ENCODE results near the gene CHORDC1.
"Not testable (repeated sequence)": the region's sequence is repeated elsewhere in the genome, so short reads cannot be mapped to it uniquely, and the experiment has no call there.

Gene CHORDC1

DNA sequence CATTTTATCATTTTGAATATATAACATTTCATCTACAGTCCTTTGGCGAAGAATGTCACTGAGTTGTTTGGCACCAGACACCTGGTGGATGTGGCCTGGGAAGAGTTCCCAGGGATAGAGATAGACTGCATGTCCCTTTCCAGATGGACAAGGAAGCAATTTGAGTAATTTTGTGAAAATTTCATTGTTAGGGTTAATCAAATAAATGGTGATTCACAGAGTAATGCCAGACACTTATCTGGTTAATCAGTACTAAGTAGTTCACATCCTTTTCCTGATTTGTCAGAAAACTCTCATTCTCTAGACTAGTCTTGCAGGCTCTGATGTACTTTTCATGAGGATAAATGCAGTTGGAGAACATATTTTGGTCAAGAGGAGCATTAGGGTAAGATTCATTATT, 46.8 kb downstream of the CHORDC1 start:
- Histone ChIP-seq H3K4me1 (ENCODE audit: insufficient read depth, low read length, poor library complexity, severe bottlenecking) (no peaks in the 10 kb centered on the region), H3K9ac (ENCODE audit: low read depth, low read length, poor library complexity, severe bottlenecking) (no peak overlapping the region), H2AFZ (ENCODE audit: low read length) (no peak overlapping the region), H3K27me3 (ENCODE audit: insufficient read depth, low read length, poor library complexity, severe bottlenecking) (no peaks in the 10 kb centered on the region), H3K79me2 (ENCODE audit: insufficient read depth, low read length) (no peaks in the 10 kb centered on the region), H3K9me3 (ENCODE audit: insufficient read depth, low read depth, low read length) (no peaks in the 10 kb centered on the region), H3F3A (ENCODE audit: low read depth) (no peaks in the 10 kb centered on the region), H3K4me2 (ENCODE audit: low read depth, low read length, poor library complexity, severe bottlenecking) (no peak overlapping the region), H3K9me2 (replicated peaks; ENCODE audit: low read depth, low read length) (no peaks in the 10 kb centered on the region), H3K4me3 (ENCODE audit: low read length, poor library complexity, severe bottlenecking) (no peak overlapping the region), H3K36me3 (ENCODE audit: insufficient read depth, low read length) (no peaks in the 10 kb centered on the region), H4K20me1 (ENCODE audit: insufficient read depth, low read length, poor library complexity, severe bottlenecking) (no peaks in the 10 kb centered on the region)
- TF ChIP-seq, protein P1, sequence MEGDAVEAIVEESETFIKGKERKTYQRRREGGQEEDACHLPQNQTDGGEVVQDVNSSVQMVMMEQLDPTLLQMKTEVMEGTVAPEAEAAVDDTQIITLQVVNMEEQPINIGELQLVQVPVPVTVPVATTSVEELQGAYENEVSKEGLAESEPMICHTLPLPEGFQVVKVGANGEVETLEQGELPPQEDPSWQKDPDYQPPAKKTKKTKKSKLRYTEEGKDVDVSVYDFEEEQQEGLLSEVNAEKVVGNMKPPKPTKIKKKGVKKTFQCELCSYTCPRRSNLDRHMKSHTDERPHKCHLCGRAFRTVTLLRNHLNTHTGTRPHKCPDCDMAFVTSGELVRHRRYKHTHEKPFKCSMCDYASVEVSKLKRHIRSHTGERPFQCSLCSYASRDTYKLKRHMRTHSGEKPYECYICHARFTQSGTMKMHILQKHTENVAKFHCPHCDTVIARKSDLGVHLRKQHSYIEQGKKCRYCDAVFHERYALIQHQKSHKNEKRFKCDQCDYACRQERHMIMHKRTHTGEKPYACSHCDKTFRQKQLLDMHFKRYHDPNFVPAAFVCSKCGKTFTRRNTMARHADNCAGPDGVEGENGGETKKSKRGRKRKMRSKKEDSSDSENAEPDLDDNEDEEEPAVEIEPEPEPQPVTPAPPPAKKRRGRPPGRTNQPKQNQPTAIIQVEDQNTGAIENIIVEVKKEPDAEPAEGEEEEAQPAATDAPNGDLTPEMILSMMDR (conservative IDR thresholded peaks at IDR 0.05; ENCODE audit: low read length) = no peak
- no peak for TF ChIP-seq EZH2phosphoT487 (IDR thresholded peaks at IDR 0.05; ENCODE audit: borderline replicate concordance)

DNA sequence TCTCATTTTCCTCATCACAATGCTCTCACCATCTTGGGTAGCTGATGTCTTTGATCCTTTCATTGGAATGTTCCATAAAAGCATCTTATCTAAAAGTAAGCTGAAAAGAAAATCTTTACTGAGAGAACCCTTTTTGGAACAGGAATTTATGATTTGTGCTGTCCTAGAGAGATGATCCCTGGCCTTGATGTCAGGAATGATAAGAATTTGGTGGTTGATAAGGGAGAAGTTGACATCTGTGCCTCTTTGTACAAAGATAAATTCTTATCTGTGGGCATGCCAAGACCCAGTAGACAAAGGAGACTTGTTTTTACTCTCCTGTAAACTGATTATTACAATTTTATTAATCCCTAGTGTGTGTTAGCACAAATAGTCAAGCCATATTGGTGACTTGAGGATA, 51.5 kb downstream of the CHORDC1 start:
- Histone ChIP-seq H3K79me2 (ENCODE audit: insufficient read depth, low read length) (no peaks in the 10 kb centered on the region), H3K4me1 (ENCODE audit: insufficient read depth, low read length, poor library complexity, severe bottlenecking) (no peaks in the 10 kb centered on the region), H3K36me3 (ENCODE audit: insufficient read depth, low read length) (no peaks in the 10 kb centered on the region), H4K20me1 (ENCODE audit: insufficient read depth, low read length, poor library complexity, severe bottlenecking) (no peaks in the 10 kb centered on the region), H3K4me3 (ENCODE audit: low read length, poor library complexity, severe bottlenecking) (no peak overlapping the region), H3K9me2 (replicated peaks; ENCODE audit: low read depth, low read length) (no peaks in the 10 kb centered on the region), H2AFZ (ENCODE audit: low read length) (no peak overlapping the region), H3K9ac (ENCODE audit: low read depth, low read length, poor library complexity, severe bottlenecking) (no peak overlapping the region), H3F3A (ENCODE audit: low read depth) (no peaks in the 10 kb centered on the region), H3K9me3 (ENCODE audit: insufficient read depth, low read depth, low read length) (no peaks in the 10 kb centered on the region), H3K4me2 (ENCODE audit: low read depth, low read length, poor library complexity, severe bottlenecking) (no peak overlapping the region), H3K27me3 (ENCODE audit: insufficient read depth, low read length, poor library complexity, severe bottlenecking) (no peaks in the 10 kb centered on the region)
- TF ChIP-seq, protein P1 (conservative IDR thresholded peaks at IDR 0.05; ENCODE audit: low read length) = no peak
- TF ChIP-seq EZH2phosphoT487 (IDR thresholded peaks at IDR 0.05; ENCODE audit: borderline replicate concordance) = no peak

DNA sequence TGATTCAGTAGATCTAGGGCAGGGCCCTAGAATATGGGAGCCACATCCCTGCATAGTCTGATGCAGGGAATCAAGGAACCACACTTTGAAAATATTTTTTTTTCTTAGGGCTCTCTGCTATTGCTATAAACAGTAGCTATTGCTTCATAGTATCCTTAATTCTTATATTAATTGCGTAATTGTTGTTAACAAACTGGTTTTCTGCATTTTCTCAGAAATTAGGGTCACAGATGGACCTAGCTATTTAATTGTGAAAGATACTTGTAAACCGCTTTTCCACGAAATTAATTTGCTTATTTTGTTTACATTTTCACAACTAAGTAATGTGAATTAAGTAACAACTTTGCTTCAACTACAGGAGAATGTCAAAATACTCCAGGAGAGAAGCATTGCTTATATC, 54.3 kb downstream of the CHORDC1 start:
- H3K4me3 ChIP-seq (ENCODE audit: low read length, poor library complexity, severe bottlenecking) = no peak overlapping the region
- H3F3A ChIP-seq (ENCODE audit: low read depth) = no peaks in the 10 kb centered on the region
- no peaks in the 10 kb centered on the region for H3K27me3 ChIP-seq (ENCODE audit: insufficient read depth, low read length, poor library complexity, severe bottlenecking)
- no peak overlapping the region for H2AFZ ChIP-seq (ENCODE audit: low read length)
- no peaks in the 10 kb centered on the region for H3K79me2 ChIP-seq (ENCODE audit: insufficient read depth, low read length)
- H3K9me2 ChIP-seq (replicated peaks; ENCODE audit: low read depth, low read length) = no peaks in the 10 kb centered on the region
- no peak for TF ChIP-seq EZH2phosphoT487 (IDR thresholded peaks at IDR 0.05; ENCODE audit: borderline replicate concordance)
- no peaks in the 10 kb centered on the region for H3K4me1 ChIP-seq (ENCODE audit: insufficient read depth, low read length, poor library complexity, severe bottlenecking)
- H4K20me1 ChIP-seq (ENCODE audit: insufficient read depth, low read length, poor library complexity, severe bottlenecking) = no peaks in the 10 kb centered on the region
- H3K36me3 ChIP-seq (ENCODE audit: insufficient read depth, low read length) = no peaks in the 10 kb centered on the region
- no peaks in the 10 kb centered on the region for H3K9me3 ChIP-seq (ENCODE audit: insufficient read depth, low read depth, low read length)
- H3K9ac ChIP-seq (ENCODE audit: low read depth, low read length, poor library complexity, severe bottlenecking) = no peak overlapping the region
- H3K4me2 ChIP-seq (ENCODE audit: low read depth, low read length, poor library complexity, severe bottlenecking) = no peak overlapping the region

DNA sequence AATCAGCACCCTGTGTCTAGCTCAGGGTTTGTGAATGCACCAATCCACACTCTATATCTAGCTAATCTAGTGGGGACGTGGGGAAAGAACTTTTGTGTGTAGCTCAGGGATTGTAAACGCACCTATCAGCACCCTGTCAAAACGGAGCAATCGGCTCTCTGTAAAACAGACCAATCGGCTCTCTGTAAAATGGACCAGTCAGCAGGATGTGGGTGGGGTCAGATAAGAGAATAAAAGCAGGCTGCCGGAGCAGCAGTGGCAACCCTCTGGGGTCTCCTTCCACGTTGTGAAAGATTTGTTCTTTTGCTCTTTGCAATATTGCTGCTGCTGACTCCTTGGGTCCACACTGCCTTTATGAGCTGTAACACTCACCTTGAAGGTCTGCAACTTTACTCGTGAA, 55.1 kb downstream of the CHORDC1 start:
- not testable (repeated sequence) for H3K4me3 ChIP-seq (ENCODE audit: low read length, poor library complexity, severe bottlenecking); H3K9me2 ChIP-seq (replicated peaks; ENCODE audit: low read depth, low read length); H4K20me1 ChIP-seq (ENCODE audit: insufficient read depth, low read length, poor library complexity, severe bottlenecking); H3K9me3 ChIP-seq (ENCODE audit: insufficient read depth, low read depth, low read length); H3K79me2 ChIP-seq (ENCODE audit: insufficient read depth, low read length); H3K27me3 ChIP-seq (ENCODE audit: insufficient read depth, low read length, poor library complexity, severe bottlenecking); H3K36me3 ChIP-seq (ENCODE audit: insufficient read depth, low read length); H3F3A ChIP-seq (ENCODE audit: low read depth); H3K9ac ChIP-seq (ENCODE audit: low read depth, low read length, poor library complexity, severe bottlenecking); H3K4me1 ChIP-seq (ENCODE audit: insufficient read depth, low read length, poor library complexity, severe bottlenecking); H2AFZ ChIP-seq (ENCODE audit: low read length); H3K4me2 ChIP-seq (ENCODE audit: low read depth, low read length, poor library complexity, severe bottlenecking)

DNA sequence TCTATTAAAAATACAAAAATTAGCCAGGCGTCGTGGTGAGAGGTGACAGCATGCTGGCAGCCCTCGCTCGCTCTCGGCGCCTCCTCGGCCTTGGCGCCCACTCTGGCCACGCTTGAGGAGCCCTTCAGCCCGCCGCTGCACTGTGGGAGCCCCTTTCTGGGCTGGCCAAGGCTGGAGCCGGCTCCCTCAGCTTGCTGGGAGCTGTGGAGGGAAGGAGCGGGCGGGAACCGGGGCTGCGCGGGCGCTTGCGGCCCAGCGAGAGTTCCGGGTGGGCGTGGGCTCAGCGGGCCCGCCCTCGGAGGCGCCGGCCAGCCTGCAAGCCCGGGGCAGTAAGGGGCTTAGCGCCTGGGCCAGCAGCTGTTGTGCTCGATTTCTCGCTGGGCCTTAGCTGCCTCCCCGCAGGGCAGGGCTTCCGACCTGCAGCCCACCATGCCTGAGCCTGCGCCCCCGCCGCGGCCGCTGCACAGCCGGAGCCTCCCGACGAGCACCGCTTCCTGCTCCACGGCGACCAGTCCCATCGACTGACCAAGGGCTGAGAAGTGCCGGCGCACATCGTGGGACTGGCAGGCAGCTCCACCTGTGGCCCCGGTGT, 55.8 kb downstream of the CHORDC1 start:
- H3K4me3 ChIP-seq (ENCODE audit: low read length, poor library complexity, severe bottlenecking); H3K9me3 ChIP-seq (ENCODE audit: insufficient read depth, low read depth, low read length); H3K4me2 ChIP-seq (ENCODE audit: low read depth, low read length, poor library complexity, severe bottlenecking); H3K79me2 ChIP-seq (ENCODE audit: insufficient read depth, low read length); H2AFZ ChIP-seq (ENCODE audit: low read length); H3K27me3 ChIP-seq (ENCODE audit: insufficient read depth, low read length, poor library complexity, severe bottlenecking); H3K9ac ChIP-seq (ENCODE audit: low read depth, low read length, poor library complexity, severe bottlenecking); H3F3A ChIP-seq (ENCODE audit: low read depth); H3K36me3 ChIP-seq (ENCODE audit: insufficient read depth, low read length); H4K20me1 ChIP-seq (ENCODE audit: insufficient read depth, low read length, poor library complexity, severe bottlenecking); H3K9me2 ChIP-seq (replicated peaks; ENCODE audit: low read depth, low read length); H3K4me1 ChIP-seq (ENCODE audit: insufficient read depth, low read length, poor library complexity, severe bottlenecking): not testable (repeated sequence)
